GM10266 (cell line): ENCODE results near the gene RARS2.

ENCODE experiments used
- DNase-seq: peaks from one replicate; pipeline ENCODE4 v3.0.0; 2012; ENCODE audit errors: extremely low spot score
- TF ChIP-seq, protein P1 (sequence below): IDR thresholded peaks from 2 replicates; pipeline ENCODE4 v1.5.1; 2012; ENCODE audit warnings: mild to moderate bottlenecking, low read depth; ENCODE audit not compliant: control insufficient read depth, insufficient read depth; ENCODE audit errors: missing control alignments

RARS2 gene

DNA sequence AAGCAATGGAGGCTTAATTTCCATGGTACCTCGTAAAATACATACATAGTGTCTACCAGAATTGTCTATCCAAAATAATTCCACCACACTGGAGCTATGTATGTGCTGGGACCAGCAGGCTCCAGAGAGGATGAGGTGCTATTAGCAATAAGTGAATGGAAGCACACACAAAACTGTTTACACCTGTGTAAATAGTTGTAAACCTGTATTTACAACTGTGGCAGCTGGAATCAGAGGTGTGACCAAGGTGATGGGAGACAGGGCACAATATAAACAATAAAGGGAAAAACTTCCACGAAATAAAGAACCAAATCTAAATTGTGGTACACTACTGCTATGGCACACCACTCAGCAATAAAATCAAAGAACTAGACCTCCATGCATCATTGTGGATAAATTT lies 14.4 kb downstream of the RARS2 start:
- TF ChIP-seq, protein P1, sequence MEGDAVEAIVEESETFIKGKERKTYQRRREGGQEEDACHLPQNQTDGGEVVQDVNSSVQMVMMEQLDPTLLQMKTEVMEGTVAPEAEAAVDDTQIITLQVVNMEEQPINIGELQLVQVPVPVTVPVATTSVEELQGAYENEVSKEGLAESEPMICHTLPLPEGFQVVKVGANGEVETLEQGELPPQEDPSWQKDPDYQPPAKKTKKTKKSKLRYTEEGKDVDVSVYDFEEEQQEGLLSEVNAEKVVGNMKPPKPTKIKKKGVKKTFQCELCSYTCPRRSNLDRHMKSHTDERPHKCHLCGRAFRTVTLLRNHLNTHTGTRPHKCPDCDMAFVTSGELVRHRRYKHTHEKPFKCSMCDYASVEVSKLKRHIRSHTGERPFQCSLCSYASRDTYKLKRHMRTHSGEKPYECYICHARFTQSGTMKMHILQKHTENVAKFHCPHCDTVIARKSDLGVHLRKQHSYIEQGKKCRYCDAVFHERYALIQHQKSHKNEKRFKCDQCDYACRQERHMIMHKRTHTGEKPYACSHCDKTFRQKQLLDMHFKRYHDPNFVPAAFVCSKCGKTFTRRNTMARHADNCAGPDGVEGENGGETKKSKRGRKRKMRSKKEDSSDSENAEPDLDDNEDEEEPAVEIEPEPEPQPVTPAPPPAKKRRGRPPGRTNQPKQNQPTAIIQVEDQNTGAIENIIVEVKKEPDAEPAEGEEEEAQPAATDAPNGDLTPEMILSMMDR = no peak
- no peak for DNase-seq

GRCh38 chr6:87574237-87574804 lies 15.5 kb downstream of the RARS2 start:
- TF ChIP-seq, protein P1 = no peak
- DNase-seq = no peak

GRCh38 chr6:87573307-87574024 lies 16.3 kb downstream of the RARS2 start:
- TF ChIP-seq, protein P1 = no peak
- DNase-seq = no peak

DNA sequence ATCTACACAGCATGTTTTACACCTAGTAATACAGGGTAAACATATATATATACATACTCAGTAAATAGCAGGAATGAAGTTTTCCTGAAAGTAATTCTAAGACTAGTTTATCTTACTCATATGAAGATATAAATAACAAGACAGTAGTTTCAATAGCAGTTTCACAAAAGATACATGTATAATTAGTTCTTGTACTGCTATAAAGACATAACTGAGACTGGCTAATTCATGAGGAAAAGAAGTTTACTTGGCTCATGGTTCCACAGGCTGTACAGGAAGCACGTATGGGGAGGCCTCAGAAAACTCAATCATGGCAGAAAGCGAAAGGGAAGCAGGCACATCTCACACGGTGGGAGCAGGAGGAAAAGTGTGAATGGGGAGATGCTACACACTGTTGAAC lies 16.9 kb downstream of the RARS2 start:
- TF ChIP-seq, protein P1 = no peak
- no peak for DNase-seq

DNA sequence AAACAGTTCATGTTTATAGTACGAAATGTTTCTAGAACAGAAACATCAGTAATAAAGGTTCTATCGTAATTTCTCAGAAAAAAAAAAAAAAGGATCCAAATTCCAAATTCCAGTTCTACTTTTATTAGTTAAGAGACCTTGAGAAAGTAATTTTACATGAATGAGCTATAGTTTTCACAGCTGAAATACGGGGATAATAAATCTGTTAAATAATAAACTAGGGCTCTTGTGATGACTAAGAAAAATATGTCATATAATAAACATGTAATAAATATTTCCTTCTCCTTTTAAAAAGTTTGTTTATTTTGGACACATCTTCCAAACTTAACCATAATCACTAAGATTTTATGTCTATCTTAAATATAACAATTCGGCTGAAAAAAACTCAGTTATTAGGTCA lies 17.8 kb downstream of the RARS2 start:
- DNase-seq = no peak
- TF ChIP-seq, protein P1 = no peak

DNA sequence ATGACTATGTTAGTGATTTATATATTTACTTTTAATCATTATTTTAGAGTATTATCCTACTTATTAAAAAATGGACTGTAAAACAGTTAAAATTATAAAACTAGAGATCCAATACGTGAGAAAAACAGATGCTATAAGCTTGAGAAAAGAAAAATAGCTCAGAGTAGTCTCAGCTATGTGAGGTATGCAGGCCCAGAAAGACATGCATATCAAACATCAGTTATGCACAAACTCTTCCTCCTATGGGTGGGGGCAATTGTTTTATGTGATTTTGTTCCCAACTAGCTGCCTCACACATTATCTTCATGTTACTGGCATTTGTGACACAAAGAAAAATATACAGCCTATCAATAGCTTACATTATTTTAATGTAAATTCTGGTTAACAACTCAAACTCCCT lies 28.8 kb downstream of the RARS2 start:
- DNase-seq = no peak
- TF ChIP-seq, protein P1 = no peak

GRCh38 chr6:87558446-87558845 lies 31.3 kb downstream of the RARS2 start:
- TF ChIP-seq, protein P1 = no peak
- DNase-seq = no peak
